HL-60 (cell line): Measurements from ENCODE around the gene RBBP8.

Experiments
- DNase-seq, 2 experiments: peaks; one replicate each; pipeline ENCODE4 v3.0.0-alpha.2; 2010 to 2020; ENCODE audit warnings: low read depth in 1 of 2, low spot score in 1 of 2
- H3K27ac ChIP-seq: fragments of 250-450 bp; sonication (Bioruptor Pico); replicated peaks from 2 replicates; pipeline ENCODE4 v1.5.1; 2020; ENCODE audit warnings: mild to moderate bottlenecking, moderate library complexity
- H3K27me3 ChIP-seq: fragments of 250-450 bp; sonication (Bioruptor Pico); 2 replicates; pipeline ENCODE4 v1.5.1; 2021; ENCODE audit warnings: mild to moderate bottlenecking, moderate library complexity; ENCODE audit not compliant: insufficient read depth, poor library complexity, severe bottlenecking
- H3K4me3 ChIP-seq: replicated peaks from 2 replicates; pipeline ENCODE4 v1.5.1; 2011; ENCODE audit warnings: mild to moderate bottlenecking, control low read depth, low read length; ENCODE audit not compliant: insufficient read depth
- CTCF ChIP-seq: IDR thresholded peaks from one replicate; pipeline ENCODE4 v1.5.1; 2011; ENCODE audit warnings: low read length, control low read depth, inconsistent platforms; ENCODE audit not compliant: insufficient read depth
- GABPA ChIP-seq: IDR thresholded peaks from 2 replicates; pipeline ENCODE4 v1.6.1; 2012; ENCODE audit warnings: low read depth
- POLR2AphosphoS5 ChIP-seq: IDR thresholded peaks from 2 replicates; pipeline ENCODE4 v1.6.1; 2012; ENCODE audit warnings: low read depth
- REST ChIP-seq: IDR thresholded peaks from 2 replicates; pipeline ENCODE4 v1.6.1; 2012; ENCODE audit warnings: low read depth; ENCODE audit not compliant: insufficient replicate concordance
- SPI1 ChIP-seq: IDR thresholded peaks from 2 replicates; pipeline ENCODE4 v1.6.1; 2012; ENCODE audit warnings: low read depth, mild to moderate bottlenecking, borderline replicate concordance

Gene RBBP8

GRCh38 chr18:22974001-22974400 lies 40.9 kb downstream of the RBBP8 start:
- no peak overlapping the region for H3K4me3 ChIP-seq

GRCh38 chr18:22974707-22975106 lies 41.6 kb downstream of the RBBP8 start:
- DNase-seq = no peak

More at GRCh38 chr18:22974001-22974400, 40.9 kb downstream of the RBBP8 start:
- Histone ChIP-seq H3K27me3 (no peaks in the 10 kb centered on the region), H3K27ac (no peak overlapping the region)
- no peak for TF ChIP-seq REST
- no peak for TF ChIP-seq CTCF
- no peak for TF ChIP-seq GABPA
- TF ChIP-seq POLR2AphosphoS5 = no peak
- TF ChIP-seq SPI1 = no peak
- no peak for DNase-seq

GRCh38 chr18:22975508-22975907 lies 42.4 kb downstream of the RBBP8 start:
- H3K4me3 ChIP-seq = no peak overlapping the region
- H3K27me3 ChIP-seq = no peaks in the 10 kb centered on the region
- TF ChIP-seq REST = no peak
- TF ChIP-seq SPI1 = peak; percentile 76; the same call in 1 of the 2 replicates
- no peak overlapping the region for H3K27ac ChIP-seq
- DNase-seq = no peak

More at GRCh38 chr18:22974707-22975106, 41.6 kb downstream of the RBBP8 start:
- H3K4me3 ChIP-seq = no peak overlapping the region
- no peak overlapping the region for H3K27ac ChIP-seq
- H3K27me3 ChIP-seq = no peaks in the 10 kb centered on the region
- no peak for TF ChIP-seq POLR2AphosphoS5
- TF ChIP-seq GABPA = no peak
- no peak for TF ChIP-seq REST
- no peak for TF ChIP-seq SPI1
- TF ChIP-seq CTCF = no peak
